OCI-LY3 (cell line): ENCODE results near the gene CDC14B.

Experiments
- H2AFZ ChIP-seq: fragments of 200-600, 300-600 bp; shearing (Covaris generic); 2 replicates; pipeline ENCODE4 v1.6.0; 2014; ENCODE audit warnings: antibody characterized with exemption, low read depth, low read length
- H3K27ac ChIP-seq: fragments of 200-600, 300-600 bp; sonication (generic); 2 replicates; pipeline ENCODE4 v1.5.1; 2014; ENCODE audit warnings: mild to moderate bottlenecking, low read length, moderate library complexity, mixed read lengths
- H3K27me3 ChIP-seq: fragments of 200-600, 300-600 bp; sonication (generic); 2 replicates; pipeline ENCODE4 v1.6.1; 2014; ENCODE audit warnings: low read depth, low read length, mixed read lengths
- H3K36me3 ChIP-seq: fragments of 200-600, 300-600 bp; sonication (generic); replicated peaks from 2 replicates; pipeline ENCODE3; 2014; ENCODE audit warnings: low read depth, low read length, mixed read lengths
- H3K4me1 ChIP-seq: fragments of 300-600, 200-600 bp; sonication (generic); 2 replicates; pipeline ENCODE4 v1.6.1; 2014; ENCODE audit warnings: low read length, mixed read lengths
- H3K4me2 ChIP-seq: fragments of 200-600, 300-600 bp; sonication (generic); 2 replicates; pipeline ENCODE4 v1.6.1; 2014; ENCODE audit warnings: low read length, mixed read lengths
- H3K4me3 ChIP-seq: fragments of 300-600, 200-600 bp; sonication (generic); 2 replicates; pipeline ENCODE4 v1.5.1; 2014; ENCODE audit warnings: antibody characterized with exemption, mild to moderate bottlenecking, low read length, moderate library complexity
- H3K79me2 ChIP-seq: fragments of 300-600, 200-600 bp; shearing (Covaris generic); 2 replicates; pipeline ENCODE4 v1.6.1; 2014; ENCODE audit warnings: mild to moderate bottlenecking, low read length, mixed read lengths
- H3K9ac ChIP-seq: fragments of 300-600, 200-600 bp; shearing (Covaris generic); 2 replicates; pipeline ENCODE4 v1.6.0; 2014; ENCODE audit warnings: mild to moderate bottlenecking, low read length, moderate library complexity
- H3K9me3 ChIP-seq: fragments of 200-600, 300-600 bp; shearing (Covaris generic); 2 replicates; pipeline ENCODE4 v1.6.1; 2014; ENCODE audit warnings: low read length, mixed read lengths; ENCODE audit not compliant: insufficient read depth
- H4K20me1 ChIP-seq: fragments of 200-600, 300-600 bp; sonication (generic); 2 replicates; pipeline ENCODE4 v1.6.1; 2016; ENCODE audit warnings: low read length, mixed read lengths; ENCODE audit not compliant: insufficient read depth
- CTCF ChIP-seq: fragments of 200-600, 300-600 bp; sonication (generic); IDR thresholded peaks from 2 replicates; pipeline ENCODE4 v1.5.1; 2014; ENCODE audit warnings: antibody characterized with exemption, low read length, low read depth
- EZH2phosphoT487 ChIP-seq: fragments of 200-600 bp; shearing (Covaris generic); IDR thresholded peaks from 2 replicates; pipeline ENCODE4 v1.6.1; 2018; ENCODE audit warnings: antibody characterized with exemption, mixed run types, low read depth

CDC14B gene

GRCh38 chr9:96484521-96484931, 135.1 kb downstream of the CDC14B start:
- H3K9ac ChIP-seq, result no peak overlapping the region
- peak overlapping the region; percentile 41 for H3K4me2 ChIP-seq

GRCh38 chr9:96483733-96484390, 135.8 kb downstream of the CDC14B start:
- Histone ChIP-seq H3K4me1 (peaks cover 30% of the 10 kb centered on the region), H3K79me2 (no peaks in the 10 kb centered on the region), H3K9ac (no peak overlapping the region), H3K27ac (peak overlapping the region; percentile 28), H2AFZ (no peak overlapping the region), H3K9me3 (no peaks in the 10 kb centered on the region), H3K36me3 (peaks cover 2% of the 10 kb centered on the region), H3K27me3 (no peaks in the 10 kb centered on the region), H4K20me1 (no peaks in the 10 kb centered on the region; the same call in 1 of the 2 replicates), H3K4me2 (peak overlapping the region; percentile 41), H3K4me3 (no peak overlapping the region)
- TF ChIP-seq CTCF (no peak), EZH2phosphoT487 (no peak)

More at GRCh38 chr9:96484521-96484931, 135.1 kb downstream of the CDC14B start:
- peaks cover 2% of the 10 kb centered on the region for H3K36me3 ChIP-seq
- no peak overlapping the region for H3K4me3 ChIP-seq
- H3K27ac ChIP-seq, result peak overlapping the region; percentile 28
- H3K79me2 ChIP-seq, result no peaks in the 10 kb centered on the region
- H3K9me3 ChIP-seq, result no peaks in the 10 kb centered on the region
- H4K20me1 ChIP-seq, result no peaks in the 10 kb centered on the region; the same call in 1 of the 2 replicates
- H3K4me1 ChIP-seq, result peaks cover 25% of the 10 kb centered on the region
- no peak overlapping the region for H2AFZ ChIP-seq
- no peaks in the 10 kb centered on the region for H3K27me3 ChIP-seq
- no peak for TF ChIP-seq EZH2phosphoT487
- TF ChIP-seq CTCF, result no peak

GRCh38 chr9:96483197-96483596, 136.4 kb downstream of the CDC14B start:
- Histone ChIP-seq H3K27me3 (no peaks in the 10 kb centered on the region), H3K9me3 (no peaks in the 10 kb centered on the region), H3K4me1 (peaks cover 37% of the 10 kb centered on the region), H2AFZ (no peak overlapping the region), H3K36me3 (peaks cover 2% of the 10 kb centered on the region), H3K4me3 (no peak overlapping the region), H3K4me2 (no peak overlapping the region), H3K27ac (no peak overlapping the region), H3K79me2 (no peaks in the 10 kb centered on the region), H3K9ac (no peak overlapping the region), H4K20me1 (no peaks in the 10 kb centered on the region; the same call in 1 of the 2 replicates)
- no peak for TF ChIP-seq CTCF
- TF ChIP-seq EZH2phosphoT487, result no peak

- Histone ChIP-seq H3K36me3 (peaks cover 2% of the 10 kb centered on the region), H4K20me1 (no peaks in the 10 kb centered on the region; the same call in 1 of the 2 replicates), H3K9me3 (no peaks in the 10 kb centered on the region), H3K79me2 (no peaks in the 10 kb centered on the region), H3K4me2 (no peak overlapping the region), H3K9ac (no peak overlapping the region), H3K27me3 (no peaks in the 10 kb centered on the region), H3K4me1 (peaks cover 37% of the 10 kb centered on the region), H3K27ac (no peak overlapping the region), H2AFZ (no peak overlapping the region), H3K4me3 (no peak overlapping the region)
- TF ChIP-seq EZH2phosphoT487, result no peak
- no peak for TF ChIP-seq CTCF
These were observed 137.2 kb downstream of the CDC14B start for GRCh38 chr9:96482476-96482875.
